Liver (tissue), 3 donors: ENCODE measurements around the gene IFIH1.

Experiments
- CTCF ChIP-seq: fragments of 150-350 bp; IDR thresholded peaks from 2 replicates; pipeline ENCODE4 v1.5.1; 2017; ENCODE audit warnings: improper control_type of control experiment, low read depth, low read length; ENCODE audit not compliant: missing input control
- RAD21 ChIP-seq, 2 donors: IDR thresholded peaks; 2 replicates each; pipeline ENCODE4 v1.6.1; 2016; ENCODE audit warnings: antibody characterized with exemption in 2 of 2, mild to moderate bottlenecking in 2 of 2
- TAF1 ChIP-seq: conservative IDR thresholded peaks from 2 replicates; pipeline ENCODE4 v1.6.1; 2016; ENCODE audit warnings: antibody characterized with exemption, mild to moderate bottlenecking
- YY1 ChIP-seq: IDR thresholded peaks from 2 replicates; pipeline ENCODE4 v1.6.1; 2016; ENCODE audit warnings: antibody characterized with exemption, mild to moderate bottlenecking
- donor health status: healthy.
- donor health status: healthy.

DNA sequence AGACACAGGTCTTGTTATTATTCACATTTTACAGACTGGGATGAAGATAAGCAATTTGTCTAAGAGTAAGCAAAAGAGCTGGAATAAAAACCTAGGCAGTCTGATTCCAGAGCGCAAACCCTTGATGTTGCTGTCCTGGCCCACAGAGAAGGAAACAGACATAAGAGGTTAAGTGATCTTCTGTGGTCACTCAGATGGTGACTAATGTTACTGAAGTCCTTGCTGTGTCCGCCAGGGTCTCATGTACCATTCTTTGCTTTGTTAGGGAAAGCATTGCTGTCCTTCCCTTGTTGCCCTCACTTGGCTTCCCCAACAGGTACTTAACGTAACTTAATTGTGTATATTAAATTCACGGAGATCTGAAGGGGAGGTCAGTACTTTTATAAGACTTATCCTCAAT, 60.3 kb downstream of the IFIH1 start:
- TF ChIP-seq CTCF, result no peak
- no peak for TF ChIP-seq YY1
- no peak for TF ChIP-seq RAD21 (IDR thresholded peaks at IDR 0.05)
- no peak for TF ChIP-seq TAF1
